ENCODE measurements around the gene C1orf210.
A peak's percentile ranks its signal among the peaks of the same experiment; 100 is the strongest.

Gene C1orf210

GRCh38 chr1:43285269-43285990 is at the start of gene C1orf210:
Gene C1orf210 (minus strand): TSS chr1:43285581. CDS start chr1:43283270, 2,311 bp downstream.
- DNase-seq = no peak

DNA sequence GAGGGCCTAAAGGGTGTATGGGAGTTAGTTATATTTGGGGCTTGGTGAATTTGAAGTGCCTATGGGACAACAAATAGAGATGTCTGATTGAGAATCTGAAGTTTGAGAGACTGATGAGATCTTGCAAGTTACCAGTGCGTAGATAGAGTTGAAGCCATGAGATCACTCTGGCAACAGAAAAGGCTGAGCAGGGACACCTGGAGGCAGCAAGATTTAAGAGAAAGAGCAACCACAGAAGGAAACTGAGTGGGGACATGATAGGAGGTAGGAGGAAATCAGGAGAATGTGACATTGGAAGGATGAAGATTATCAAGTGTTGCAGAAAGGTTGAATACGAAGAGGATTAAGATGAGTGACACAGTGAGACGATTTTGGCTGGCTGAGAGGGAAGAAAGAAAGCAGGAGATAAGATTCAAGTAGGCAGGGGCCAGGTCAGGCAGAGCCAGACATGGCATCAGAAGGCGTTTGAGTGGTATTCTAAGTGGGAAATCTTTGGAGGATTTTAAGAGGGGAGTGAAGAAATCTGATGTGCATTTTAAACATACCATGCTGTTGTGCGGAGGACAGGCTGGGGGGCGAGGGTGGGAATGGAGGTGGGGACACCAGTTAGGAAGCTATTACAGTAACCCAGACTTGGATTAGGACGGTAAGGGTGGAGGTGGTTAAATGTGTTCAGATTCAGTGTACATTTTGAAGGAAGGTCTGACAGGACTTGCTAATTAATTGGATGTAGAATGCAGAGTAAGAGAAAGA is 49.2 kb upstream of the C1orf210 start:
- no peak for DNase-seq

- no peak for DNase-seq
Observed at GRCh38 chr1:43331688-43332087, 46.3 kb upstream of the C1orf210 start.

DNA sequence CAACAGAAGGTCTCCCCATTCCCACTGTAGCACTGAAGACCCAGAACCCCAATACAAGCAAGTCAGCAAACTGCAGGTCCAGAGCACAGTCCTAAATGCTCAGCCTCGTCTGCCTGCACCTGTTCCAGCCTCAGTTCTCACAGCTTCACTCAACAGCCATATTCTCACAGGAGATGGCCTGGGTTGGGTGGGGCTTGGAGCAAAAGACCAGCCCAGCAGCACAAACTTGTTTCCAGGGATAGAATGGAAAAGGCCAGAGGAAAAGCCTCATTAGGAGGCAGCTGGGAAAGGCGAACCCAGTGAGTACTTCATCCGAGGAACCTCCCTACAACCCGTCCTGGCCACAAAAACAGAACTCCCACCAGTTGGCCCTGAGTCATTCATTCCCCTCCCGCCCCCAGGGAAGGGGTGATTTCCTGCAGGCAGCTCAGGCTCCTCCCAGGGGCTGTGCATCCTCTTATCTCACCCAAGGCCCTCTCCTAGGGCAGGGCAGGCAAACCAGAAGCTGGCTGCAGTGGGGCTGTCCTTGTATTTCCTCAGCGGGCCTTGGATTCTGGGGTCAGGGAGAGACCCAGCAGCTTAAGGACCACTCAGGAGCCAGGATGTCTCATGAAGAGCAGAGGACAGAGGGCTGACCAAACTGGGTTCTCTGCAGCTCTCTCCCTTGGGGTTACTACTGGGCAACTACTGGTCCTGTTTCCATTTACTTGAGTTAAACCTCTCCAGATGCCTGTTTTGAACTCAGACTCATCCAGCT is 44.8 kb upstream of the C1orf210 start:
- DNase-seq = peak in 1 of 2 donors; percentile 38

DNA sequence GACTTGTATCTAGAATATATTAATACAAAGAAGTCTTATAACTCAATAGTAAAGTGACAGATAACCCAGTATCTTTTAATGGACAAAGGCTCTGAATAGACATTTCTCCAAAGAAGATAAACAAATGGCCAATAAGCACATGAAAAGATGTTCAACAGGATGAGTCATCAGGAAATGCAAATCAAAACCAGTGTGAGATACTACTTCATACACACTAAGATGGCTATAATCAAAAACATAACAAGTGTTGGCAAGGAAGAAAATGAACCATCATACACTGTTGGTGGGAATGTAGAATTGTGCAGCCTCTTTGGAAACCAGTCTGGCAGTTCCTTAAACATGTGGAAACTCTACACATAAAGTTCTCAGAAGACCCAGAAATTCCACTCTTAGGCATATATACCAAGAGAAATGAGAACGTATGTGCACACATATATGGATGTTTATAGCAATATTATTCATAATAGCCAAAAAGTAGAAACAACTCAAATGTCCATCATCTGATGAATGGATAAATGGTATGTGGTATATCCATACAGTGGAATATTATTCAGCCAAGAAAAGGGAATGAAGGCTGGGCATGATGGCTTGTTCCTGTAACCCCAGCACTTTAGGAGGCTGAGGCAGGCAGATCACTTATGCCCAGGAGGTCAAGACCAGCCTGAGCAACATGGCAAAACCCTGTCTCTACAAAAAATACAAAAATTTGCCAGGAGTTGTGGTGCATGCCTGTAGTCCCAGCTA is 42.3 kb upstream of the C1orf210 start:
- no peak for DNase-seq

GRCh38 chr1:43325381-43325780 is 40.0 kb upstream of the C1orf210 start:
- no peak for DNase-seq

- no peak for DNase-seq
Observed at GRCh38 chr1:43324810-43325209, 39.4 kb upstream of the C1orf210 start.

DNA sequence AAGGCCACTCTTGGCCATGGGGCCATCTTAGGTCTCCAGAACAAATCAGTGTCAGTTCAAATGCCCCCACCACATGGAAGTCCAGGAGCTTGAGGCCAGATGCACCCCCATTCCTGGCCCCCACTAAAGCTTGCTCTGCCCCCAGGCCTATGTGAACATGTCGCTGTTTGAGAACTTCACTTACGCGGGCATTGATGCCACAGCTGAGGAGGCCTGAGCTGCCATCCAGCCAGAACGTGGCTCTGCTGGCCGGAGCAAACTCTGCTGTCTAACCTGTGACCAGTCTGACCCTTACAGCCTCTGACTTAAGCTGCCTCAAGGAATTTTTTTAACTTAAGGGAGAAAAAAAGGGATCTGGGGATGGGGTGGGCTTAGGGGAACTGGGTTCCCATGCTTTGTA is 37.1 kb upstream of the C1orf210 start:
- no peak for DNase-seq

DNA sequence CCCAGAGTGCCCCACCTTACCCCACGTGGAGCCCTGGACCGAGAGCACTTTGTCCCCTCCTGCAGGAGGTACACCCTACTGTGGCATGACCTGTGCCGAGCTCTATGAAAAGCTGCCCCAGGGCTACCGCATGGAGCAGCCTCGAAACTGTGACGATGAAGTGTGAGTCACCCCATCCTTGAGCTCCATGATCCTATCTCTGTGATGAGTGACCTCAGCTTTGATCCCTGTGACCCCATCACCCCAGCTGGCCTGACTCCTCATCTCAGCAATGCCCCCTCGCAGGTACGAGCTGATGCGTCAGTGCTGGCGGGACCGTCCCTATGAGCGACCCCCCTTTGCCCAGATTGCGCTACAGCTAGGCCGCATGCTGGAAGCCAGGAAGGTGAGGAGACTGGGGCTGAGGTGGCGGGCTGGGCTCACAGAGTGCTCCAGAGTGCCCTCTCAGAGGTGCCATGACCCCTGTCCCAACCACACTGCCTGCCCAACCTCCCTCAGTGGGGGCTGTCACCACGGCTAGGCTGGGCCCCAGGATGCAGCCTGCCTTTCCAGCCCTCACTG is 36.0 kb upstream of the C1orf210 start:
- DNase-seq = no peak

GRCh38 chr1:43319766-43320165 is 34.4 kb upstream of the C1orf210 start:
- DNase-seq = no peak

GRCh38 chr1:43319288-43319687 is 33.9 kb upstream of the C1orf210 start:
- DNase-seq = no peak

DNA sequence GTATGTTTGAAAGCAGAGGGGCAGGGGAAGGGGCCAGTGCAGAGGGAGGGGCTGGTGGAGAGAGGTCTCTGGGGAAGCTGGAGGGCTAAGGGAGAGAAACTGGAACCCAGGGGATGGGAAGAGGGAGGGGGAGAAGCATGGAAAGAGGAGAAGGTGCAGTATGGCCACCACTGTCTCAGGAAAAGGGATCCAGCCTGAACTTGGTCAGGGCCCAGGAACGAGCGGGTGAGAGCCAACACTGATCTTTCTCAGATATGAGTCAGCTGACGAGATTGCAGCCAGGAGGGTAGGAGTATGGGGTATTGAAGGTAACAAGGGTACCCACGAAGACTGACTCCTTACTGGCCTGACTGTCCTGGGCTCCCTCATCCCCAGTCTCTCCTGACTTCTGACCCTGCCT is 33.5 kb upstream of the C1orf210 start:
- DNase-seq = no peak

DNA sequence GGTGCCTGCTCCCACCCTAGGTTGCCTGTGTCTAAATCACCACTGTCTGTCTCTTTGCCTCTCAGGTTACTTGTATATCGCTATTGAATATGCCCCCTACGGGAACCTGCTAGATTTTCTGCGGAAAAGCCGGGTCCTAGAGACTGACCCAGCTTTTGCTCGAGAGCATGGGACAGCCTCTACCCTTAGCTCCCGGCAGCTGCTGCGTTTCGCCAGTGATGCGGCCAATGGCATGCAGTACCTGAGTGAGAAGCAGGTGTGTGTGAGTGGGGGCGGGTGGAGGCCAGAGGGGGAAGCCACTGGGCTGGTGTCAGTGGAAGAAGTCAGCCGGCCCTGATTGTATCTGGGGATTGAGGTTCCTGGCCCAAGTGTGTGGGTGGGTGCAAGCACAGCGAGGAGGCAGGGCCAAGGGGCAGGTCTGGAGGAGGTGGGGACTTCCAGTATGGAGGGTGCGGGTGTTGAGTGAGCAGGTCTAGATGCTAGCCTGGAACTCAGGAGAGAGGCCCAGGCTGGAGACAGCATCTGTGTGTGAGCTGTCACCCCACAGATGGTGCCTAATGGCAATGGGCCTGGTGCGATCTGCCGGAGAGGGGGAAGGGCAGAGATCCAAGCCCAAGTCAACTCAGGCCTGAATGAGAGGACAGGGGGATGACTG is 32.6 kb upstream of the C1orf210 start:
- no peak for DNase-seq

DNA sequence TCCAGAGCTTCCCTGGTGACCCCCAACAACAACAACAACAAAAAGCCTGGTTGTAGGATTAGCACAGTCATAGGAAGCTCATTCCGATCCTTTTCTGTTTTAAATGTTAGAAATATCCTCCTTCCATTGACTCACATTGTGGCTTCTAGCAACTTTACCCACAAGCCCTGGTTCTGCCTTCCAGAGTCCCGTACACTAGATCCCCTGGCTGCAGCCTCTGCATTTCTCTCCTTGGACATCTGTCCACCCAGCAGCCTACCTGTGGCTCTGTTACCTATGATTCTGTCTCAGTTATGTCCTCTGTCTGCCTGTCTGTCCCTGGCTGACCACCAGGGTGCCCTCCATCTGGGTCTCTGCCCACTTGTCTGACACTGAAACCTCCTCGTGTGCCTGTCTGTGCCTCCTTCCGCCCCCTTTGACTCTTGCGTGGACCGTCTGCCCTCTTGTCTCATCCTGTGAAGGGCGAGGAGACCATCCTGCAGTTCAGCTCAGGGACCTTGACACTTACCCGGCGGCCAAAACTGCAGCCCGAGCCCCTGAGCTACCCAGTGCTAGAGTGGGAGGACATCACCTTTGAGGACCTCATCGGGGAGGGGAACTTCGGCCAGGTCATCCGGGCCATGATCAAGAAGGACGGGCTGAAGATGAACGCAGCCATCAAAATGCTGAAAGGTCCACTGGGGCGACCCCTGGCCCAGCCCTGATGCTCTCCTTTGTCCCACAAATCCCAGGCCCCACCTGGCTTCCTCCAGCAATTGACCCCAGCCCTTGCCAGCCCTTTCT is 31.5 kb upstream of the C1orf210 start:
- no peak for DNase-seq

DNA sequence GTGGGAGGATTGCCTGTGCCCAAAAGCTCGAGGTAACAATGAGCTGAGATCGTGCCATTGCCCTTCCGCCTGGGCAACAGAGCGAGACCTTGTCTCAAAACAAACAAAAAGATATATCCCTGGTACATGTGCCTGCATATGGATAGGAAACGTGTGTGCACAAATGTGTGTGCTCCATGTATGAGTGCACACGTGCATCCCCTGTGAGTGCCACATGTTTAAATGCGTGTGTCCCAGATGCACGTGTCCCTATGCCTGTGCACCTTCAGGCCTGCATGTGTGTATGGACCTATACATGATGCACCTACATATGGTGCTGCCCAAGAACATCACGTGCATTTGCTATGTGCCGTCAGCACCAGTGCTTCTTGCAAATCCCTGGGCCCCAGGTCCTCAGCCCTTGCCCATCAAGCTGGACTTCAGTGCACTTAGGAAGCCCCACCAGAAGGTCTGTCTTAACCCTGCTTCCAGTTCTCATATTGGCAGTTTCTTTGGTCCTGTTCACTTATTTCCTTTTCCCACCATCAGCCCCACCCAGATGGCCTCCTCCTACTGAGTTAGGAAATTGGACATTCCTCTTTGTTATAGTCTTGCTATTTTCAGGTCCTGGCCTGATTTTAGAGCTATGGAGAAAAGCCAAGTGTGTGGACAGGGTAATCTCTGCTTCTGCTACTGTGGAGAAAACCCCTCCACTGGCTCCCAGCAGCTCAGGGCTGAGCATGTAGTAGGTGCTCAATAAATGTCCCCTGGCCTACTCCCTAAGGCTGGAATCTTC is 30.8 kb upstream of the C1orf210 start:
- DNase-seq = no peak

- no peak for DNase-seq
Observed at GRCh38 chr1:43315481-43315880, 30.1 kb upstream of the C1orf210 start.

DNA sequence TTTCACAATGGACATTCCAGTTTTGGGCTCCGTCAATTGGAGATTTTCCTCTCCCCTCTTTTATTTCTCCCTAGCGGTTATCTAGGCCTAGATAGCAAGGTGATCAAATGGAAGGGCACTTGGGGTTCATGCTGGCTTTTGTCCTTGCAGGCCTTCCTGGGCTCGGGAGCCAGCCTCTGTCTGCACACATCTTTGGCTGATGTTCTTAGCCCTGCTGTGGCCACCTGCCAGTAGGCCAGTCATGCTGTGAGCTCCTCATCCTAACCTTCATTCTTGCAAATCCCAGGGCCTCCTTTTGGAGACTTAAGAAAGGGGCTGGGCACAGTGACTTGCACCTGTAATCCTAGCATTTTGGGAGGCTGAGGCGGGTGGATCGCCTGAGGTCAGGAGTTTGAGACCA is 28.9 kb upstream of the C1orf210 start:
- no peak for DNase-seq

- DNase-seq = no peak
Observed at GRCh38 chr1:43313771-43314170, 28.4 kb upstream of the C1orf210 start.

DNA sequence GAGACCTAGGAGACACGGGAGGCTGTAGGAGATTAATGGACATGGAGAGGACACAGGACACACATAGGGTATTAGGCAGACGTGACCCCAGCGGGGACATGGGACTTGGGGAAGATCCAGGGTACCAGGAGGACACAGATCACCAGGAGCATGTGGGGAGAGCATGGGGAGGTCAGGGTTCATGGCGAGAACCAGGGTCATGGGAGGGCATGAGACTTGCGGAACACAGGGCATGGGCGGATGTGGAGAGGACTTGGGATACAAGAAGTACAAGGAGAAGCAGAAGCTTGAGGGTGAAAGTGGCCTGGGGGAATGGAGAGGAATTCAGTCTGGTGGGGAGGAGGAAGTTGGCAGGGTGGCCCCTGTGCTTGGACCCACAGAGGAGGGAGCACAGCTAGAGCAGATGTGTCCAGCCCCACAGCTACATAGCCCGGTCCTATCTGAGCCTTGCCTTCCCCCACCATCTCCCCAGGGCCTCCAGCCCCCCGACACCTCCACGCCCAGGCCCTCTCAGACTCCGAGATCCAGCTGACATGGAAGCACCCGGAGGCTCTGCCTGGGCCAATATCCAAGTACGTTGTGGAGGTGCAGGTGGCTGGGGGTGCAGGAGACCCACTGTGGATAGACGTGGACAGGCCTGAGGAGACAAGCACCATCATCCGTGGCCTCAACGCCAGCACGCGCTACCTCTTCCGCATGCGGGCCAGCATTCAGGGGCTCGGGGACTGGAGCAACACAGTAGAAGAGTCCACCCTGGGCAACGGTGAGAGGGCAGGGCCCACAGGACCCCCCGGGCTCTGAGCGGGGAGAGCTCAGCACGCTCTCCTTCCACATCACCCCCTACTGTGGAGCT is 27.5 kb upstream of the C1orf210 start:
- no peak for DNase-seq

All from CD4-positive, alpha-beta T cell treated with Interleukin-1 beta for 1 hour (primary cell).